HG03442 (cell line): ENCODE measurements around the gene THAP8.

Source experiments
- ATAC-seq: cut with Tn5 transposase; IDR thresholded peaks from one replicate; pipeline ENCODE4 v1.9.1; 2021; ENCODE audit warnings: mild to moderate bottlenecking, moderate library complexity; ENCODE audit not compliant: unreplicated experiment

Gene THAP8

DNA sequence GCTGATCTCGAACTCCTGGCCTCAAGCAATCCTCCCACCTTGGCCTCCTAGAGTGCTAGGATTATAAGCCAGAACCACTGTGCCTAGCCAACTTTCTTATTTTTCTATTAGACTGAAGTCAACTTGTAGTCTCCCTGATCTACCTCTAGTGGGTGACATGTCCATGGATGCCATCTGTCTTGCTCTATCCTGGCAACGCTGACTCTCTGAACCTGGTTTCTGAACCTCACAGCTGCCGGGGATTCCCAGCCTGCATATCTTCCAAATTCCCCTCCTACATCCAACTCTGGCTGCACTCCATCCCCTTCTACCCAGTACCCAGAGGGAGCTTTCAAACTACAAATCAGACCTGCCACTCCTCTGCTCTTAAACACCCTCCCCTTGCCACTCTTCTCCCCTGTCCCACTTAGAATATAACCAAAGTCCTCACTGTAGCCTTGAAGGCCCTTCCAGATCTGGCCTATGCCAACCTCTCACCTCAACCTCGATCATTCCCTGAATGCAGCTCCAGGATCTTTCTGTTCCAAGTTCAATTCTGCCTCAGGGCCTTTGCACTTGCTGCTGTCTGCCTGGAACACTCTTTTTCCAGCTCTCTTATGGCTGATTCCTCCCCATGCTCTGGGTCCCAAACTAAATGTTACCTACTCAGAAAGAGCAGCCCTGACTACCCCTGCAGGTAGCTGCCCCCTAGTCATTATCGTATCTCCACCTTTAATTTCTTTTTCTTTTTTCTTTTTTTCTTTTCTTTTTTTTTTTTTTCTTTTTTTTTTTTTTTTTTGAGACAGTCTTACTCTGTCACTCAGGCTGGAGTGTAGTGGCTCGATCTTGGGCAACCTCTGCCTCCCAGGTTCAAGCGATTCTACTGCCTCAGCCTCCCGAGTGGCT, 23.6 kb downstream of the THAP8 start:
- ATAC-seq = no peak

DNA sequence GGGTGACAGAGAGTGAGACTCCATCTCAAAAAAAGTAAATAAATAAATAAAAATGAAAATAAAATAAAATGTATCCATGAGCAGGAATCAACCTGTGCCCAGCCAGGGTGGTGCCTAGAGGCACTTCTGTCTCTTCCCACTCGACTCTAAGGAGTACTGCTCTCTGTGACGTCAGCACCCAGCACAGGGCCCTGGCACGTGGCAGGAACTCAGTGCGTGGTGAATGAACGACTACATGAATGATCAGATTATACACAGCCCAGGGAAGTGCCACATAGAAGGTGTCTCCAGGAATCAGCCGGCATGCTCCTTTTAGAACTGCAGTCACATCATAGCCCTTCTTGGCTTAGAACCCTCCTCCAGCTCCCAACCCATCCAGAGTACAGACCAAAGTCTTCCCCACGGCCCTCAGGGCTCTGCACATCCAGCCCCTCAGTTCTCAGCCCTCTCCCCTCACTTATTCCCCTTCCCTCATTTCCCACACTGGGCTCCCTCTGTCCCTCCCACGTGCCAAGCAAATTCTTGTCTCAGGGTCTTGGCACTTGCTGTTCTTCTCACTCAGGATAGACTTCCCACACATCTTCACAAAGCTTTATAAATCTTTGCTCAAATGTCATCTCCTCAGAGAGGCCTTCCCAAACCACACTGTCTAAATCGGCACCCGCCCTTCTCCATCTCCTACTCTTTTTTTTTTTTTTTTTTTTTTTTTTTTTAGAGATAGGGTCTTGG, 25.6 kb downstream of the THAP8 start:
- no peak for ATAC-seq

DNA sequence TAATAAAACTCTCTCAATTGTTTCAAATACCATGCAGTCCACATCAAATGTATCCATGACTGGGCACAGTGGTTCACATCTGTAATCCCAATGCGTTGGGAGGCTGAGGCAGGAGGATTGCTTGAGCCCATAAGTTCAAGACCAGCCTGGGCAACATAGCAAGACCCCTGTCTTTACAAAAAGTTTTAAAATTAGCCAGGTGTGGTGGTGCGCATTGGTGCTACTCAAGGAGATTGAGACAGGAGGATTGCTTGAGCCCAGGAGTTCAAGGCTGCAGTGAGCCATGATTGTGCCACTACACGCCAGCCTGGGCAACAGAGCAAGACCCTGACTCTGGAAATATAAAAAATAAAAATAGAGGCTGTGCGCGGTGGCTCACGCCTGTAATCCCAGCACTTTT, 26.4 kb downstream of the THAP8 start:
- no peak for ATAC-seq

DNA sequence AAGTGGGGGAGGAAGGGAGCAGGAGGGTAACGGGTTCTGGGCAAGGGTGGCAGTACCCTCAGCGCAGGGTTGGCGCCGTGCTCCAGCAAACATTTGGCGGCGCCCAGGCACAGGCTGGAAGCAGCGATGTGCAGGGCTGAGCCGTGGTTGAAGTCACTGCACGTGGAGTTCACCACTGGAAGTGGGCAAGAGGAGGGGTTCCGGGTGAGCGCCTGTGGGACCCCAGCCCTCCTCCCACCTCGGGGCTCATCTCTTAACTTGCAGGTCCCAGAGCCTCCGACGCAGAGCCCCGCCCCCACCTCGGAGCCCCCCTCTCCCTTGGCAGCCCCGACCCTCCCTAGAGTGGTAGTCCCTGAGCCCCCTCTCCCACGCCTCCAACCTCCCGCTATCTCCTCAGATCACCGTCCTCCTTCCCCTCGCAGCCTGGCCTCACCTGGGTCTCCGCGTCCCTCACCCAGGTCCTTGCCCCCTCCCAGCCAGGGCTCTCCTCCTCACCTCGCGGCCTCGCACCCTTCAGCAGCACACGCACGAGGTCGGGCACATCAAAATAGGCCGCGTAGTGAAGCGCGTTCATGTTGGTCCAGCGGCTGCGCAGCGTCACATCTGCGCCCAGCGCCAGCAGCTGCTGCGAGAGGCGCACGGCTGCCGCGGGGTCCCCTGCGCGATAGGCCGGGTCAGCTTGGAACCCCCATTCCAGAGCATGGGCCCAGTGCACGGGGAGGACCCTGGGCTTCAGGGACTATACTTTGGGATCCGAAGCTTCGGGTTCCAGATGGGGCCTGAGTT, 27.8 kb downstream of the THAP8 start:
- ATAC-seq = no peak

DNA sequence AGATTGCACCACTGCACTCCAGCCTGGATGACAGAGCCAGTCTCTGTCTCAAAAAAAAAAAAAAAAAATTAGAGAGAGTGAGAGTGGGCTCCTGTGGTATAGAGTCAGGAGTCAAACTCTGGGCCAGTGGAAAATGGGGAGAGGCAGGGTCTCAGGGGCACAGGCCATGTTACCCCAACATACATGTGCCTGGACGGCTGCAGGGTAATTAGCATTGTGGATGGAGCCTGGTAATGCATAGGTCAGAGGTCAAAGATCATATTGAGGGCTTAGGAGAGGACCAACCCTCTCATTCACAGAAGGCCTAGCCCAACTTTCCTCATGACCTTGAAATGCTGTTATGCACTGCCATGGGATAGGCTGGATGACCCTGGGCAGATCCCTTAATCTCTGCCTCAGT, 28.5 kb downstream of the THAP8 start:
- no peak for ATAC-seq

DNA sequence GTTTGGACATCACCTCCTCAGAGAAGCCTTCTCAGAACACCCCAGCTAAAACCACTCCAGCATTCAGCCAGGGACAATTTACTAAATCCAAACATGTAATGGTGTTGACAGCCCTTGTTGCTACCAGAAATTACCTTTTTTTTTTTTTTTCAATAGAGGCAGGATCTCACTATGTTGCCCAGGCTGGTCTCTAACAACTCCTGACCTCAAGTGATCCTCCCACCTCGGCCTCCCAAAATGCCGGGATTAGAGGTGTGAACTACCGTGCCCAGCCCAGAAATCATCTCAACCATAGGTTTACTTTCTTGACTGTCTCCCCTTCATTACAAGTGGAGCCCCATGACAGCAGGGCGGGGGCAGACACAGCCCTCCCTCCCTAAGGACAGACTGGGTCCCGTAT, 30.7 kb downstream of the THAP8 start:
- ATAC-seq = no peak

DNA sequence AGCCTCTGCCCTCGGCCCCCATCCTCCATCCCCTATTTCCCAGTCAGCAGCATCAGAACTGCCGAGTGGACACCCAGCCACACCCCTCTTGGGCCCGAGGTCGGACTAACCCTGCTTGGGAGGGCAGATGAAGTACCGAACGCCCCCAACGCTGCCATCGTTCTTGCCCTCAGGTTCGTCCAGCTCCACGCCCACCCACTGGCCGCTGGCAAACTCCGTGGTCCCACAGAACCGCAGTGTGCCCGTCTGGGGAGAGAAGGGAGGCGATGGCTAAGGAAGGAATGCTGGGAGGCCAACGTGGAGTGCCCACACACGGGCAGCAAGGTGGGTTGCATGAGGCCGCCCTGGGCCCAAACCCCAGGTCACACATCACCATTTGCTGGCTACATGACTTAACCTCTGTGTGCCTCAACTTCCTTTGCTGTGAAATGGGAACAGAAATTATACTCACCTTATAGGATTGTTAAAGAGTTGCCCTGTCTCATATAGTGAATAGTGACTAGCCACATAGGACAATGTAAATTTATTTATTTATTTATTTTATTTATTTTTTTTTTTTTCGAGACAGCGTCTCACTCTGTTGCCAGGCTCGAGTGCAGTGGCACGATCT, 34.9 kb downstream of the THAP8 start:
- ATAC-seq = no peak

DNA sequence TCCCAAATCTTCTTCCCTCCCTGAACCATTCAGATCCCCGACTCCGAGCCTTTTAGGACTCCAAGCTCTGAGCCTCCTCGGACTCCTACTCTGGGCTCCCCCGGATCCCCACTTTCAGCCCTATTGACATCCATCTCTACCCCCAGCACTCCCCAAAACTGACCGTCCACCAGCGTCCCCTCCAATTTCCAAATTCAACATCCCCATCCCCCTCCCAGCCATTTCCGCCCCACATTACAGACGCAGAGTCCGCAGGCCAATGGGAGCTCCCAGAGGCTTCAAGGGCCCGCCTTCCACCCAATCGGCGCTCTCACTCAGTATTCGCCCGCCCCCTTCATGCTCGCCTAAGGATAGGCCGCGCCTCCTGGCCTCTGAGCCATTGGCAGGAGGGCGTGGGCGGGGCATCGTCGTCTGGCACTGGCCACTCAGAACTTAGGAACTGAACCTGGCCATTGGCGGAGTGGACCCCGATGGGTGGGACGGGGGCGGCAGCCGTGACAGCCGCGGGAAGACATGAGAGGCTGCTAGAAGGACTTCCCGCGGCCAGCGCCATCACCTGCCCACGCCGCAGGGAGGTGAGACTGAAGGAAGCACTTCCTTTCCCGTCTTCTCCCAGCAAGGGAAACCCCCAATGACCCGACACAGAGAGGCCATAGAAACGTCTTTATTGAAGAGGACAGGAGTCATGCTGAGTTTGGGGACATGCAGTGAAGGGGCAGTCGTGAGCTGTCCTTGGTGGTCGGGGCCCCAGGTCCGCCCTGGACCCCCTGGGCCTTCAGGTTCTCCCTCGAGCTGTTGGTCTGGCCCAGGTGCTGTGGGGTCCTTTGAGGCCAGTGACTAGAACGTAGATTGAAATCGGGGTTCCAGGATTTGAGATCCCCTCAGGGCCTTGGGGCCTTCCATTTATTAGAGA, 39.8 kb downstream of the THAP8 start, which contains the start of gene ALKBH6:
TSS of gene ALKBH6 (minus strand) at position 202 of the 913 bp plus-strand sequence. CDS start 816 bp downstream, outside the sequence.
- peak; percentile 97 for ATAC-seq

DNA sequence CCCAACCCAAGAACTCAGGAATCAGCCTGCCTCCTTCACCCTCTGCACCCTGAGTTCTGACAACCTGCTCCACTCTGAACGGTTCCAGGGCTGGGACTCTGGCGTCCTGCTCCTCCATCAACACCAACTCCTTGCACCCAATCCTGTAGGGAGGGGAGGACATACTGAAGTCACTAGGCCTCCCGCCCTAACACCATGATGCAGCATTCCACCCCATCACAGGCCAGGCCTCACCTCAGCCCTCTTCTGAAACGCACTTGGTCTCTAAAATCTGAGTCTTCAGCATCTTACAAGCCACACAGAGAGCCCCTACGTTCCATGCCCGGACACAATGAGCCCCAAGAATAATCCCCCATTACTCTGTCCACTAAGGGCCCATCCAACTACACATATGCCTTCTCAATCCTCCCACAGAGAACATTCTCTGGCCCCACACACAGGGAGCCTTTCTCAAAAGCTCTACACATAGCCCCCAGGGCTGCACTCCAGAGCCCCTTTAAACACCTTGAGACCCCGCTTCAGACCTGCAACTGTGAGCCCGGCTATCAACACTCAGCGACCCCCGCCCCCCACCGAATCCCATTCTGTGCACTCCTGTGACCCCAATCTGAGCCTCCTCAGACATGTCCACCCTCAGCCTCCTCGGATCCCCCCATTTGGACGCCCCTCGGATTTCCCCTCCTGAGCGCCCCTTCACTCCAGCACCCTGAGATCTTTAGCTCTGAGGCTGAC, 40.6 kb downstream of the THAP8 start:
- no peak for ATAC-seq

DNA sequence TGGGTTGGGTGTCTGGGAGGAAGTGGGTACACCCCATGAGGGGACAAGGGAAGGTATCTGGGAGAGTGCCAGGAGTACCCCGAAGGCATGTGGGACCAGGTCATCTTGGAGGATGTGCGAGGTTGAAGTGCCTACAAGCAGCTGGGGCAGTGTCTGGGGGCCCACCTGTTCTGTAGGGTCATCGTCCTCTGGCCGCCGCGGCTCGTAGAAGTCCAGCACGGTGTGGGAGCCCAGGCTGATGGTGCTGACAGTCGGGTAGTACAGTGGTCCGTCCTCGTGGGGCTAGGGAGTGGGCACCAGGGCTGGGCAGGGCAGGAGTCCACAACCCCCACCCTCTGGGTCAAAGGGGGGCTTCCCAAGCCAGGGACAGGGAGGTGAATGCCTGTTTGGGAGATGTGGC, 43.7 kb downstream of the THAP8 start:
- ATAC-seq = no peak

DNA sequence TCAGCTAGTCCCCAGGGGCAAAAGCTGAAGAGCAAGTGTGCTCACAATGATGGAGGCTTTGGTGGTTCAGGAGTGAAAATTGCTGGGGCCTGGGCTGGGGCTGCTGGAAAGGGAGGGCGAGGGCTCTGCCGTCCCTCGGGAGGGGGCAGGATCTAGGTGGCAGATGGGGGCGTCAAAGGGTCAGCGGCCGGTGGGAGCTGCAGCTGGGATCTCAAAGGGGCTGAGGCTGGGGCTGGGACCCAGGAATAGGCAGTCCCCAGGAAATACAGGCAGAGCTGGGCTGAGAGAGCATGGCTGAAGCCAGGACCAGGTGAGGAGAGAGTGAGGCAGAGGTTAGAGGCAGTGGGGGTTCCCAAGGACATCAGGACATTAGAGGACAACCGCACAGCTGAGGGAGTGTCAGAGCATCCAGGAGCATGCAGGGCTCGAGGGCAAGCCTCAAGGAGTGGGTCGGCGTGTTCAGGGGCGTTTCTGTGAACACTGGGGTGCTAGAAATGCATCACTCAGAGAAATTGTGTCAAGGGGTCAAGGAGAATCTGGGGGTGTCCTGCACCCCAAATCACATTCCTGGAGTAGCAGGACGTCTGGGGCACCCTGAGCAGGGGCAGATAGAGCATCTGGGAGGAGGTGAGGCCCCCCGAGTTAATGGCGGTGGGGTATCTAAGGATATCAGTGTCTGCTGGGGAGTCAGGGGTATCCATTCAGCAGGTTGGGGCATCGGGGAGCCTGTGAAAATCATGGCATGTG, 44.3 kb downstream of the THAP8 start:
- ATAC-seq = no peak

DNA sequence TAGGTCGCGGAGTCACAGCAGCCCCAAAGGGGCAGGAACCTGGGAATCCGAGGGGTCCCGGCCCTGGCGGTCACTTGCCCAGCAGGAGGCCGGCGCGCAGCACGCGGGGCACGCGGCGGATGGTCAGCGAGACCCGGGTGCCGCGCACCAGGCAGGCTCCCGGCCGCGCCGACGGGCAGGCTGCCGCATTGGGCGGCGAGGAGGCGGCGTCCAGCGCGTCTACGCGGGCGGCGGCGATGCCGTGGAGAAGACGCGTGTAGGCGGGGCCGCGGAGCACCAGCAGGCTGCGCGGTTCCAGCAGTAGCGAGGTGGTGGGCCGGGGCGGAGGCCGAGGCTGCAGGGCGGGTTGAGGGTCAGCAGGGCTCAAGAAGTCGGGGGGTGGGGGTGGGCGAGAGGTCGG, 44.9 kb downstream of the THAP8 start:
- ATAC-seq = no peak

DNA sequence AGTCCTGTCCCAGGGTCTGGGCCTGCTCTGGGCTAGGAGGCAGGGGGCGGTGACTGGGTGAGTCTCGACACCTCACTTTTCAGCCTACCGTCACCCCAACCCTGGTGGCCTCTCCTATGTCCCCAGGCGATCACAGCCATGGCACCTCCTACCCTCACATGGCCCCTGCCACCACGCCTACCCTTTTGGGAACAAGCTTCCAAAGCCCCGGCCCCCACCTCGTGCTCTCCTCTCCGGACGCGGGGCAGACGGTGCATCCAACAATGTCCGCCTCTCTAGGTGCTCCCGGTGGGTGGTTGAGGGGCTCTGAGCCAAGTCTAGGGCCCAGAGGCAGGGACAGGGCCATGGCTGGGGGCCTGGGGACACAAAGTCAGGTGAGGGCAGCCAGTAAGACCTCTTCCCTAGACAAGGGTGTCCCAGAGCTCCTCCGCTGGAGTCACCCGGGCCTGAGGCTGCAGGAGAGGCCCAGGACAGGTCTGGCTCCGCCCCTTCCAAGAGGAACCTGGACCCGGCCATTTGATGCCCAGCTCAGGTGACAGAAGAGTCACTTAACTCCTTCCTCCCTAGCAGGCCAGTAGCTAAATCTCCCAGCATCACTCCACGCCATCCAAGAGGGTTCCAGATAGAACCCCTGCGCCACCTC, 45.6 kb downstream of the THAP8 start, which contains the start of gene SYNE4:
TSS of gene SYNE4 (minus strand) at position 478 of the 643 bp plus-strand sequence. CDS start at position 346, 132 bp downstream.
- no peak for ATAC-seq

DNA sequence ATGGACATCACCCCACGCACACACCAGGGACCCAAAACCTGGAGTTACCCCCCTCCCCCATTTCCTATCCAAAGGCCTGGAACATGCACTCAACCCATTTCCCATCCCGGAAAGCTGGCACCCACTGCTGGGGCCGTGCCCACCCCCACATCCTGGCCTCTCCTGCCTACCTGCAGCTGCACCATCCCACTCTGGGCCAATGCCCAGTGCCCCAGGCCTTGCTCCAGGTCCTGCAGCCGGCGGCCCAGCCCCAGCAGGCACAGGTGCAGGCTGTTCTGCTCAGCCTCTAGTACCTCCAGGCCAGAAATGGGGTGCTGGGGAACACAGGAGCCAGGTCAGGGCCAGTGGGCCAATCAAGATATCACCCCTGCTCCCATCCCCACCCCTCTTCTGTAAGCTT, 47.1 kb downstream of the THAP8 start:
- no peak for ATAC-seq

DNA sequence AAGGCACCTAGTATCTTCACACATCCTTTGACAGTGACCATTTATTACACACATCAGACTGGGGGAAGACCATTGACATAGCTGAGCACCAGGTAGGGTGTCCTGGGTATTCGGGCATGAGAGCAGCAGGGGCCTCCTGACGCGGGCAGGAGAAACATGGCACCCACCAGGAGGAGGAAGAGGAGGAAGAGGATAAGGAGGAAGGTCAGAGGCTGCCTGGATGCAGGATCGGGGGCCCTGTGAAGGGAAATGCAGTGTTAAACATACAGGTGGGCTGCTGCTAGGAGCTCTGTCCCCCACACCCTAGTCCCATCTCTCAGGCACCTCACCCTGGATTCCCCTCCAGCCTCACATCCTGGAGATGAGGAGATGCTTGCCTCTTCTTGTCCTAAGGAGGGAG, 50.8 kb downstream of the THAP8 start:
- ATAC-seq = no peak

DNA sequence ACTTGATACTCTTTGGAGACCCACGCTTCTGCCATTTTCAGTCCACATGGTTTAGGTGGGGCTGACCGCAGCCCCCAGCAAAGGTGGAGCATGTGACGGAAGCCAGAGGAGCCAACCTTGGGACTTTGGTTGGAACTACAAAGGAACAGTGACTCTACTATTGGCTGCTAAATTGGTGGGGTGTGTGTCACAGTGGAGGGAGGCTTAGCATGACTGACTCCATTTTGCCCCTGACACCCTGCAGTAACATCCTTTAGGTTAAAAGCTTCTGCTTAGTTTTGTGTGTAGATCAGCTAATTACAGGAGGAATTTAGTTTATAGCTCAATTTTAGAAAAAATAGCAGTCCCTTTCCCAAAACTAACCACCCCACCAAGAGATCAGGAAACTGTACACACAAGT, 52.5 kb downstream of the THAP8 start:
- ATAC-seq = no peak

DNA sequence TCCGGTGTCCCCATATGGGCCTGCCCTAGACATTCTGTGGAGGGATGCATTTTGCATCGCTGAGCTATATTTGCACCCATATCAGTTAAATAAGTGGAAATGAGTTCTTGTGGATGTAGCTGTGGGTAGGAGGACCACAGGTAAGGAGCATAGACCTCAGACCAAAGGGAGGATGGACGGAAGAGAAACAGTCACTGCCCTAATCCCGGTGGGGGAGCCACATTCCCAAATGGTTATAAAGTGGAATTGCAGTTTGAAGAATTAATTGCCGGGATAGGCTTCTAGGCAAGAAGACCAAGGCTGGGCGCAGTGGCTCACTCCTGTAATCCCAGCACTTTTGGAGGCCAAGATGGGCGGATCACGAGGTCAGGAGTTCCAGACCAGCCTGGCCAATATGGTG, 57.3 kb downstream of the THAP8 start:
- no peak for ATAC-seq
